A673 (cell line): ENCODE measurements around the gene MS4A4A.

Source experiments
- CTCF ChIP-seq: fragments of 300-800, 200-600 bp; sonication (generic); conservative IDR thresholded peaks from 2 replicates; pipeline ENCODE4 v1.5.1; 2017; ENCODE audit warnings: low read depth, mild to moderate bottlenecking, antibody characterized with exemption, low read length, moderate library complexity, mixed read lengths
- EZH2 ChIP-seq: fragments of 200-600 bp; sonication (generic); IDR thresholded peaks from 2 replicates; pipeline ENCODE4 v1.6.1; 2017; ENCODE audit warnings: borderline replicate concordance, low read depth, mild to moderate bottlenecking, mixed read lengths, antibody characterized with exemption, low read length; ENCODE audit not compliant: poor library complexity, severe bottlenecking

- TF ChIP-seq CTCF (no peak), EZH2 (no peak)
Observed at GRCh38 chr11:60307507-60308195, 27.2 kb downstream of the MS4A4A start.
